ENCODE data around the gene TAF11L13. TPM values are rescaled to one million over a fixed set of nuclear protein-coding genes. Genes with fewer than 3 reads are reported as not detected.

Gene TAF11L13
- polyA plus RNA-seq, 4 donors: not detected

Other genes with a start within 250 kb of the TAF11L13 start
- gene TAF11L2, start 133.9 kb upstream of the TAF11L13 start, polyA plus RNA-seq: not detected
- not detected for gene TAF11L3, start 113.7 kb upstream of the TAF11L13 start, polyA plus RNA-seq
- gene TAF11L4, start 110.3 kb upstream of the TAF11L13 start, polyA plus RNA-seq: not detected
- not detected for gene TAF11L5, start 106.9 kb upstream of the TAF11L13 start, polyA plus RNA-seq
- gene TAF11L6, start 103.4 kb upstream of the TAF11L13 start, polyA plus RNA-seq: not detected
- gene TAF11L7, start 46.3 kb upstream of the TAF11L13 start, polyA plus RNA-seq: not detected
- gene TAF11L8, start 41.1 kb upstream of the TAF11L13 start, polyA plus RNA-seq: not detected
- gene TAF11L9, start 37.7 kb upstream of the TAF11L13 start, polyA plus RNA-seq: not detected
- not detected for gene TAF11L10, start 34.3 kb upstream of the TAF11L13 start, polyA plus RNA-seq
- gene TAF11L11, start 27.9 kb upstream of the TAF11L13 start, polyA plus RNA-seq: not detected
- not detected for gene TAF11L12, start 21.7 kb upstream of the TAF11L13 start, polyA plus RNA-seq
- not detected for gene TAF11L14, start 2.4 kb downstream of the TAF11L13 start, polyA plus RNA-seq